SK-N-SH treated with all-trans-retinoic acid at 6 μM for 48 hours (cell line): Measurements from ENCODE around the gene ARRB1.
A peak's percentile ranks its signal among the peaks of the same experiment; 100 is the strongest.

Experiments used
- ATAC-seq: fragments of 200-7000 bp; cut with Tn5 transposase; 3 replicates; pipeline ENCODE4 v1.9.1; 2020; ENCODE audit warnings: mild to moderate bottlenecking, moderate library complexity
- BACH2 ChIP-seq: fragments of 250-450 bp; sonication (Bioruptor Pico); IDR thresholded peaks from 2 replicates; pipeline ENCODE4 v1.9.0; 2021; ENCODE audit warnings: mild to moderate bottlenecking, borderline replicate concordance
- CREB5 ChIP-seq: fragments of 250-450 bp; sonication (Bioruptor Pico); IDR thresholded peaks from 2 replicates; pipeline ENCODE4 v1.5.1; 2020; ENCODE audit warnings: low read depth, mild to moderate bottlenecking, moderate library complexity
- CSDC2 ChIP-seq: fragments of 250-450 bp; sonication (Bioruptor Pico); IDR thresholded peaks from 2 replicates; pipeline ENCODE4 v1.5.0; 2020; ENCODE audit warnings: mild to moderate bottlenecking, moderate library complexity
- CSRNP3 ChIP-seq: fragments of 250-450 bp; sonication (Bioruptor Pico); IDR thresholded peaks from 2 replicates; pipeline ENCODE4 v1.5.1; 2021; ENCODE audit warnings: mild to moderate bottlenecking, moderate library complexity
- ESRRG ChIP-seq: fragments of 250-450 bp; sonication (Bioruptor Pico); IDR thresholded peaks from 2 replicates; pipeline ENCODE4 v1.6.1; 2021; ENCODE audit warnings: mild to moderate bottlenecking
- GLIS3 ChIP-seq: fragments of 250-450 bp; sonication (Bioruptor Pico); IDR thresholded peaks from 2 replicates; pipeline ENCODE4 v1.5.0; 2020; ENCODE audit warnings: mild to moderate bottlenecking, moderate library complexity
- ISL1 ChIP-seq: fragments of 250-450 bp; sonication (Bioruptor Pico); IDR thresholded peaks from 2 replicates; pipeline ENCODE4 v2.1.2; 2022; ENCODE audit warnings: mild to moderate bottlenecking, moderate library complexity
- OSR1 ChIP-seq: fragments of 250-450 bp; sonication (Bioruptor Pico); IDR thresholded peaks from 2 replicates; pipeline ENCODE4 v1.8.0; 2022; ENCODE audit warnings: moderate library complexity, mild to moderate bottlenecking, inconsistent platforms
- PATZ1 ChIP-seq: fragments of 250-450 bp; sonication (Bioruptor Pico); IDR thresholded peaks from 2 replicates; pipeline ENCODE4 v1.8.0; 2020; ENCODE audit warnings: mild to moderate bottlenecking, moderate library complexity, borderline replicate concordance
- PPARA ChIP-seq: fragments of 250-450 bp; sonication (Bioruptor Pico); IDR thresholded peaks from 2 replicates; pipeline ENCODE4 v1.5.0; 2020; ENCODE audit warnings: mild to moderate bottlenecking, borderline replicate concordance
- RARB ChIP-seq: fragments of 250-450 bp; sonication (Bioruptor Pico); IDR thresholded peaks from 2 replicates; pipeline ENCODE4 v1.8.0; 2021; ENCODE audit warnings: mild to moderate bottlenecking, moderate library complexity
- TCF4 ChIP-seq: fragments of 250-450 bp; sonication (Bioruptor Pico); IDR thresholded peaks from 2 replicates; pipeline ENCODE4 v1.8.0; 2021; ENCODE audit warnings: mild to moderate bottlenecking, moderate library complexity, borderline replicate concordance
- TOX ChIP-seq: fragments of 250-450 bp; sonication (Bioruptor Pico); IDR thresholded peaks from 2 replicates; pipeline ENCODE4 v1.8.0; 2021; ENCODE audit warnings: mild to moderate bottlenecking, moderate library complexity, borderline replicate concordance
- ZC3H10 ChIP-seq: fragments of 250-450 bp; sonication (Bioruptor Pico); IDR thresholded peaks from 2 replicates; pipeline ENCODE4 v1.5.1; 2021; ENCODE audit warnings: mild to moderate bottlenecking, moderate library complexity
- ZFP3 ChIP-seq: fragments of 250-450 bp; sonication (Bioruptor Pico); IDR thresholded peaks from 2 replicates; pipeline ENCODE4 v1.5.0; 2020; ENCODE audit warnings: mild to moderate bottlenecking, moderate library complexity
- ZFP30 ChIP-seq: fragments of 450-650 bp; formaldehyde crosslinking; IDR thresholded peaks from 2 replicates; pipeline ENCODE4 v1.5.0; 2022; ENCODE audit warnings: mild to moderate bottlenecking, moderate library complexity
- ZNF565 ChIP-seq: fragments of 450-650 bp; formaldehyde crosslinking; conservative IDR thresholded peaks from 2 replicates; pipeline ENCODE4 v1.5.0; 2020; ENCODE audit warnings: low read depth, mild to moderate bottlenecking, moderate library complexity
- ZNF70 ChIP-seq: fragments of 450-650 bp; formaldehyde crosslinking; IDR thresholded peaks from 2 replicates; pipeline ENCODE4 v1.5.0; 2020; ENCODE audit warnings: mild to moderate bottlenecking, moderate library complexity
- ZNF8 ChIP-seq: fragments of 450-650 bp; formaldehyde crosslinking; IDR thresholded peaks from 2 replicates; pipeline ENCODE4 v1.5.0; 2020; ENCODE audit warnings: mild to moderate bottlenecking, moderate library complexity

The ARRB1 gene

GRCh38 chr11:75328426-75329277 lies 22.8 kb downstream of the ARRB1 start:
- peak; percentile 97 for ATAC-seq
- peak; percentile 78 for TF ChIP-seq TCF4 (CRISPR knock-in tag)
- TF ChIP-seq ZFP3 (CRISPR knock-in tag) = peak; percentile 89
- no peak for TF ChIP-seq CREB5 (CRISPR knock-in tag)
- TF ChIP-seq PATZ1 = no peak
- no peak for TF ChIP-seq CSRNP3 (CRISPR knock-in tag)
- TF ChIP-seq GLIS3 (CRISPR knock-in tag) = no peak
- no peak for TF ChIP-seq ZNF8 (CRISPR knock-in tag)
- TF ChIP-seq PPARA (CRISPR knock-in tag) = no peak
- TF ChIP-seq ZFP30 (CRISPR knock-in tag) = no peak
- TF ChIP-seq RARB (CRISPR knock-in tag) = no peak
- peak; percentile 53; the same call in 1 of the 2 replicates for TF ChIP-seq ZNF565
- TF ChIP-seq ESRRG = 0 out of 2 replicates have a peak, but pooled peaks have one; percentile 11
- TF ChIP-seq CSDC2 (CRISPR knock-in tag) = no peak
- no peak for TF ChIP-seq ZC3H10 (CRISPR knock-in tag)
- no peak for TF ChIP-seq OSR1 (CRISPR knock-in tag)

- no peak for ATAC-seq
- TF ChIP-seq ZNF565 = no peak
These were observed 25.0 kb downstream of the ARRB1 start for GRCh38 chr11:75326439-75326810.

GRCh38 chr11:75325713-75326438 lies 25.6 kb downstream of the ARRB1 start:
- peak; percentile 58 for ATAC-seq
- TF ChIP-seq TOX (no peak), ZFP30 (CRISPR knock-in tag) (no peak), ZNF70 (CRISPR knock-in tag) (peak; percentile 68; the same call in 1 of the 2 replicates), CSRNP3 (CRISPR knock-in tag) (no peak), CREB5 (CRISPR knock-in tag) (no peak), ZNF565 (no peak), ISL1 (CRISPR knock-in tag) (no peak)

GRCh38 chr11:75324740-75325139 lies 26.7 kb downstream of the ARRB1 start:
- no peak for ATAC-seq

More at GRCh38 chr11:75324740-75325139, 26.7 kb downstream of the ARRB1 start:
- TF ChIP-seq ZFP3 (CRISPR knock-in tag) (no peak), BACH2 (no peak), CREB5 (CRISPR knock-in tag) (no peak), ISL1 (CRISPR knock-in tag) (no peak), TCF4 (CRISPR knock-in tag) (no peak), CSDC2 (CRISPR knock-in tag) (no peak)
- TF ChIP-seq, all 23 proteins: peak for 0
